ENCODE measurements around the gene SLC17A7.

- TF ChIP-seq RB1 (IDR thresholded peaks at IDR 0.05; ENCODE audit: low read depth), result no peak
- TF ChIP-seq POLR2AphosphoS5 (IDR thresholded peaks at IDR 0.05; ENCODE audit: control insufficient read depth, insufficient read depth, low read depth, low read length), result no peak
- TF ChIP-seq, protein P1, sequence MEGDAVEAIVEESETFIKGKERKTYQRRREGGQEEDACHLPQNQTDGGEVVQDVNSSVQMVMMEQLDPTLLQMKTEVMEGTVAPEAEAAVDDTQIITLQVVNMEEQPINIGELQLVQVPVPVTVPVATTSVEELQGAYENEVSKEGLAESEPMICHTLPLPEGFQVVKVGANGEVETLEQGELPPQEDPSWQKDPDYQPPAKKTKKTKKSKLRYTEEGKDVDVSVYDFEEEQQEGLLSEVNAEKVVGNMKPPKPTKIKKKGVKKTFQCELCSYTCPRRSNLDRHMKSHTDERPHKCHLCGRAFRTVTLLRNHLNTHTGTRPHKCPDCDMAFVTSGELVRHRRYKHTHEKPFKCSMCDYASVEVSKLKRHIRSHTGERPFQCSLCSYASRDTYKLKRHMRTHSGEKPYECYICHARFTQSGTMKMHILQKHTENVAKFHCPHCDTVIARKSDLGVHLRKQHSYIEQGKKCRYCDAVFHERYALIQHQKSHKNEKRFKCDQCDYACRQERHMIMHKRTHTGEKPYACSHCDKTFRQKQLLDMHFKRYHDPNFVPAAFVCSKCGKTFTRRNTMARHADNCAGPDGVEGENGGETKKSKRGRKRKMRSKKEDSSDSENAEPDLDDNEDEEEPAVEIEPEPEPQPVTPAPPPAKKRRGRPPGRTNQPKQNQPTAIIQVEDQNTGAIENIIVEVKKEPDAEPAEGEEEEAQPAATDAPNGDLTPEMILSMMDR (IDR thresholded peaks at IDR 0.05 in 2 of 3, conservative IDR thresholded peaks at IDR 0.05 in 1 of 3; ENCODE audit: insufficient read depth in 2 of 3, low read depth in 1 of 3, low read length in 3 of 3), result no peak
- TF ChIP-seq, protein P2, sequence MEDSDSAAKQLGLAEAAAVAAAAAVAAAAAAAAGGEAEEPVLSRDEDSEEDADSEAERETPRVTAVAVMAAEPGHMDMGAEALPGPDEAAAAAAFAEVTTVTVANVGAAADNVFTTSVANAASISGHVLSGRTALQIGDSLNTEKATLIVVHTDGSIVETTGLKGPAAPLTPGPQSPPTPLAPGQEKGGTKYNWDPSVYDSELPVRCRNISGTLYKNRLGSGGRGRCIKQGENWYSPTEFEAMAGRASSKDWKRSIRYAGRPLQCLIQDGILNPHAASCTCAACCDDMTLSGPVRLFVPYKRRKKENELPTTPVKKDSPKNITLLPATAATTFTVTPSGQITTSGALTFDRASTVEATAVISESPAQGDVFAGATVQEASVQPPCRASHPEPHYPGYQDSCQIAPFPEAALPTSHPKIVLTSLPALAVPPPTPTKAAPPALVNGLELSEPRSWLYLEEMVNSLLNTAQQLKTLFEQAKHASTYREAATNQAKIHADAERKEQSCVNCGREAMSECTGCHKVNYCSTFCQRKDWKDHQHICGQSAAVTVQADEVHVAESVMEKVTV (CRISPR knock-in tag; IDR thresholded peaks at IDR 0.05), result no peak
- TF ChIP-seq TRIM25 (IDR thresholded peaks at IDR 0.05; ENCODE audit: borderline replicate concordance), result no peak
- TF ChIP-seq TEAD4 (IDR thresholded peaks at IDR 0.05; ENCODE audit: low read length), result no peak
- no peak for TF ChIP-seq TEAD4 (CRISPR knock-in tag; IDR thresholded peaks at IDR 0.05; ENCODE audit: borderline replicate concordance)
- TF ChIP-seq ETV6 (IDR thresholded peaks at IDR 0.05; ENCODE audit: borderline replicate concordance in 1 of 2, low read depth in 2 of 2, low read length in 1 of 2), result no peak
- TF ChIP-seq ETV6 (CRISPR knock-in tag; IDR thresholded peaks at IDR 0.05; ENCODE audit: borderline replicate concordance), result no peak
- no peak for TF ChIP-seq ZBTB7A (IDR thresholded peaks at IDR 0.05; ENCODE audit: borderline replicate concordance, control insufficient read depth, low read depth, low read length)
- no peak for TF ChIP-seq NCOA1 (IDR thresholded peaks at IDR 0.05; ENCODE audit: low read depth)
- TF ChIP-seq ZNF395 (CRISPR knock-in tag; IDR thresholded peaks at IDR 0.05), result no peak
- TF ChIP-seq ELK1 (CRISPR knock-in tag; IDR thresholded peaks at IDR 0.05), result no peak
- no peak for TF ChIP-seq THAP7 (CRISPR knock-in tag; IDR thresholded peaks at IDR 0.05)
- TF ChIP-seq POLR2A (conservative IDR thresholded peaks at IDR 0.05), result no peak
- no peak for TF ChIP-seq EP300 (IDR thresholded peaks at IDR 0.05; ENCODE audit: low read length)
Measured at GRCh38 chr19:49411681-49412326, 29.5 kb downstream of the SLC17A7 start.
